ENCODE results near the gene FZR1.
A peak's percentile ranks its signal among the peaks of the same experiment; 100 is the strongest.
"Not testable (repeated sequence)": the region's sequence is repeated elsewhere in the genome, so short reads cannot be mapped to it uniquely, and the experiment has no call there.

Gene FZR1

DNA sequence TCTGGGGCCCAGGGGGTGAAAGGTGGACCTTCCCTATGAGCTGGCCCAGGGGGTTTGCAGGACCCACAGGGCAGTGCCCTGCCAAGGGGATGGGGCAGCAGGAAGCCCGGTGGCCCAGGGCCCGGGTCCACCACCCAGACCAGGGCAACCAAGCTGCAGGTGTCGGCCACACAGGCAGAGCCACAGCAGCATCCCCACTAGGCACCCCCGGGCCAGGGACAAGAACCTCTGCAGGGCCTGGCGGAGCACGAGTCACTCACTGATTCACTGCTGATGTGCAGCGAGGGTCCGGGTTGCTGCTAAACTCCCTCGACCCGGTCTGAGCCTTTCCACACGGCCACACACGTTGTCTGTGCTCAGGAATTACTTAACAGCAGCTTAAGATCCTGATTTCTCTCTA is 8.8 kb downstream of the FZR1 start:
- DNase-seq (ENCODE audit: low spot score): no peak

DNA sequence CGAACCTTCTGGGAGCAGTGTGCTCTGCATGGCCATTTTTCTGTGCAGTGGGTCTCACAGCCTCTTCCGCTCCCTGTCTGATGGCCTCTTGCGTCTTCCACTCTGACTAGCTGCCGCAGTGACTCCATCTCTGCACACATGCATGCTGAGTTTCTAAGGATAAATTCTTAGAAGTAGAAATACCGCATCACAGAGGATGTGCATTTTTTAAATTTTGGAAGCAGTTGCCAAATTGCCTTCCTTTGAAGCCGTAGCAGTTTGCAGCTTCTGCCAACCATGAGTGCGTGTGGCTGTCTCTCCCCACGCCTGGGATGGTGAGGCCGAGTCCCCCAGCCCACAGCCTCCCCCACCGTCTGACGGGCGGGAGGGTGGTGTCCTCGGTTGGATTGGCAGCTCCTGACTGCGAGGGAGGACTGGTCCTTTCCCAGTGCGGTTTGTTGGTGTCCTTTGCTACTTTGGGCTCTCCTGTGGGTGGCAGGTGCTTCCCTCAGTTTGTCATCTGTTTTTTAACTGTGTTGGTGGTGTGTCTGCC is 9.8 kb downstream of the FZR1 start:
- no peak for DNase-seq (ENCODE audit: low spot score)

DNA sequence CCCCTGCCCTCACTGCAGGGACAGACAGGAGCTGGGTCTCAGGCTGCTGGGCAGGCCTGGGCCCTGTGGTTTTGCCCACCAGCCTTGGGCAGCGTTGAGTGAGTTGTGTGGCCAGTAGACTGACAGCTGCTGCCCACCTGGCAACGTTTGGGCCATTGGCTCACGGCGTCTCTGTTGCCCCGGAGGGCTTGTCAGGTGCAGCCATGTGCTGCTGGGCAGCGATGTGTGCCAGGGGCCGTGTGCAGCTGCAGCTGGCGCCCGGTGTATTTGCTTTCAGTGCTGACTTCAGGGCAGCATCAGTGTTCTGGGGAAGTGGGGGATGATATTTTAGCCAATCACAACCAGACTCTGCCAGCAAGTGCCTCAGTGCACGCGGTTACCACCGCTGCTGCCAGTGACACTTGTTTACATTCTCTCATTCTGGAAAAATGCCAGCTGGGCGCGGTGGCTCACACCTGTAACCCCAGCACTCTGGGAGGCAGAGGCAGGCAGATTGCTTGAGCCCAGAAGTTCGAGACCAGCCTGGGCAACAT is 10.6 kb downstream of the FZR1 start:
- DNase-seq (ENCODE audit: low spot score): peak; percentile 81

DNA sequence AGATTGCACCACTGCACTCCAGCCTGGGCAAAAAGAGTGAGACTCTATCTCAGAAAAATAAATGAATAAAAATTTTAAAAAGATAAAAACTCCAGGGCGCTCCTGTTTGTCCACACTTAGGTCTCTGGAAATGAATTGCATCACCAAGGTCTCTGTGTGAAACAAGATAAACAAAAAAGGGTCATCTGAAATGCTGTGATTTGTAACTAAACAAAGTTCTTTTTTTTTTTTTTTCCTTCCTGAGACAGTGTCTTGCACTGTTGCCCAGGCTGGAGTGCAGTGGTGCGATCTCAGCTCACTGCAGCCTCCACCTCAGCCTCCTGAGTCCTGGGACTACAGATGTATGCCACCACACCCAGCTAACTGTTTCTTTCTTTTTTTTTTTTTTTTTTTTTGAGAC is 11.5 kb downstream of the FZR1 start:
- DNase-seq (ENCODE audit: low spot score): no peak

DNA sequence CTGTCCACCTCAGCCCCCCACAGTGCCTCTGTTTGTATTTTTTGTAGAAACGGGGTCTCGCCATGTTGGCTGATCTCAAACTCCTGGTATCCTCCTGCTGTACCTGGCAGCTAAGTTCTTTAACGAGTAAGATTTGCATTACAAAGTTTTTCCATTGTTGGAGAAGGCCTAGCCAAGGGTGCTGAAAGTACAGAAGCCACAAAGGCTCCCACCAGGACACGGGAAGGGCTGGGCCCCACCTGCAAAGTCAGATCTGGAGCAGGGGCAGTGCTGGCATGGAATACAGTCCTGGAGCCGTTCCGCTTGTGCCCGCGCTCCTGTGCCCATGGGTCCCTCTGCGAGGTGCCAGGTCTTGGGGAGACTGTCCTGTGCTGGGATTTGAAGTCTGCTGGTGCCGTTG is 12.1 kb downstream of the FZR1 start:
- DNase-seq (ENCODE audit: low spot score): no peak

DNA sequence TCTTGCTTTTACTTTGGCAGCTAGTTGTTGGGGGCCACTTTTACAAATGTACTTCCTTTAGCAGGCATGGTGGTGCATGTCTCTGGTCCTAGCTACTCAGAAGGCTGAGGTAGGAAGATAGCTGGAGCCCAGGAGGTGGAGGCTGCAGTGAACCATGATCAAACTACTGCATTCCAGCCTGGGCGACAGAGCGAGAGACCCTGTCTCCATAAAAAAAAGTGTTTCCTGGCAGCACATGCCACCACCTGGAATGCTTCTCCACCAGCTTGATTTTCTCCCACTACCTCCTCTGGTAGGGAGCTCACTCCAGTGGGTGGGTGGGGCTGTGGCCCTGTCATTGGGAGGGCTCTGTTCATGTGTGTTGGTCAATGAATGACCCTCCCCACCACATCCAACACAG is 12.5 kb downstream of the FZR1 start:
- no peak for DNase-seq (ENCODE audit: low spot score)

DNA sequence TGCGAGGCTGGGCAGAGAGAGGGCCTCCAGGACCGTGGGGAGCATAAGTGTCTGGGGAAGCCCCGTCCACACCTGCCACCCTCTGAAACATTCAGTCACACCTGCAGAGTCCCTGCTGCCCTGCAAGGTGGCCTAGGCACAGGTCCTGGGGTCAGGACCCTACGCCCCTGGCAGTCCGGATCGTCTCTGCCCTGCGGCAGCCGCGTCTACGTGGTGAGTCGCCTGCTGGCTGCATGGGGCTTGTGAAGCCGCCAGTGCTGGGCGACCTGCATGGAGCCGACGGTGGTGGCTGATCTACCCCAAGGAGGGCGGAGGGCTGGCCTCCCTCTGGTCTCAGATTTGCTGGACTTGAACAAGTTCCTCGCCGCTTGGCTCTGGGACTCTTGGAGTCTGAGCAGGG is 13.0 kb downstream of the FZR1 start:
- no peak for DNase-seq (ENCODE audit: low spot score)

DNA sequence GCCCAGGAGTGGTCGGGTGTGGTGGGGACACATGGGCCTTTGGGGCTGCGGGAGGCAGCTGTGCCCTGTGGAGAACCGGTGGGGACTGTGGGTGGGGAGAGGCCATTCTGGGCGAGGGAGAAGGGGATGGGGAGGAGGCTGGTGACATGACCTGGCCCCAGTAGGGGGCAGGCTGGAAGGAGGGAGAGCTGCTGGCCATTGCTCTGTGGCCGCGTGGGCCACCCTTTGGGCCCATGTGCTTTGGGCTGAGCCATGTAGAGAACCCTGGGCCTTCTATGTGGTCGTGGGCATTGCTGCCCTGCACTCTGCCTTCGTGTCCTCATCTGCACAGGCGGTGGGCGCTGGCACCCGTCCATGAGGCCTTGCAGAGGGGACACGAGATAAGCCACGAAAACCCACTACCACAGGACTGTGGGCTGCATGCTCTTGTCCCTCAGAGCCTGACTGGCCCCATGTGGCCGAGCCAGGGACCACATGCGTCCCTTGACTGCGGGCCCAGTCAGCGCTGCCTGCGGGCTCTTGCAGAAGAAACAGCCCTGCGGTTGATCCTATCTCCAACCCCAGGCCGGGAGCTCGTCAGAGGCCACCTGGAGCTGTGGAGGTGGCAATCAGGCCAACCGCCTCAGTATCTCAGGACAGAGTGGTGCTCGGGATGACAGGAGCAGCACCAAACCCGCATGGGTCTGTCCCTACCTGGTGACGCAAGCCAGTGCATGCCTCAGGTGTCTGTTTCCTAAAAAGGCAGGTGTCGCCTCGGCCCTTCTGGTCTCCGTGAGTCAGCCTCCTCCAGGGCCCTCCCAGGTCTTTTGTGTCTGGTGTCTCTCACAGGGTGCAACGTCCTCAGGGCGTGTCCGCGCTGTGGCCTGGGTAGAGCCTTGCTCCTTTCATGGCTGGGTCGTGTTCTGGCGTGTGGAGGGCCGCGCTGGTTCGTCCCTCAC is 14.3 kb downstream of the FZR1 start:
- peak; percentile 51 for DNase-seq (ENCODE audit: low spot score)

DNA sequence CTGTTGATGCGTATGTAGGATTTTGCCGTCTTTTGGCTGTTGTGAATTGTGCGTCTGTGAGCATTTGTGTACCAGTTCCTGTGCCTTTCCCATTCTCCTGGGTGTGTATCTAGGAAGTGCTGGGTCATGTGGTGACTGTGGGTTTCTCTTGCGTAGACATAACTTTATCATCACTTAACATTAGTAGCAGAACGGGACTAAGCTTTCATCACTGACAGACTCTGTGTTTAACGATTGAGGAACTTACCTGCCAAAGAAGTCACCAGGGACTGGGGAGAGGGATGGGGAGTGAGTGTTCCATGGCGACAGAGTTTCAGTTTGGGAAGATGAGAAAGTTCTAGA is 15.0 kb downstream of the FZR1 start:
- DNase-seq (ENCODE audit: low spot score): peak; percentile 75

DNA sequence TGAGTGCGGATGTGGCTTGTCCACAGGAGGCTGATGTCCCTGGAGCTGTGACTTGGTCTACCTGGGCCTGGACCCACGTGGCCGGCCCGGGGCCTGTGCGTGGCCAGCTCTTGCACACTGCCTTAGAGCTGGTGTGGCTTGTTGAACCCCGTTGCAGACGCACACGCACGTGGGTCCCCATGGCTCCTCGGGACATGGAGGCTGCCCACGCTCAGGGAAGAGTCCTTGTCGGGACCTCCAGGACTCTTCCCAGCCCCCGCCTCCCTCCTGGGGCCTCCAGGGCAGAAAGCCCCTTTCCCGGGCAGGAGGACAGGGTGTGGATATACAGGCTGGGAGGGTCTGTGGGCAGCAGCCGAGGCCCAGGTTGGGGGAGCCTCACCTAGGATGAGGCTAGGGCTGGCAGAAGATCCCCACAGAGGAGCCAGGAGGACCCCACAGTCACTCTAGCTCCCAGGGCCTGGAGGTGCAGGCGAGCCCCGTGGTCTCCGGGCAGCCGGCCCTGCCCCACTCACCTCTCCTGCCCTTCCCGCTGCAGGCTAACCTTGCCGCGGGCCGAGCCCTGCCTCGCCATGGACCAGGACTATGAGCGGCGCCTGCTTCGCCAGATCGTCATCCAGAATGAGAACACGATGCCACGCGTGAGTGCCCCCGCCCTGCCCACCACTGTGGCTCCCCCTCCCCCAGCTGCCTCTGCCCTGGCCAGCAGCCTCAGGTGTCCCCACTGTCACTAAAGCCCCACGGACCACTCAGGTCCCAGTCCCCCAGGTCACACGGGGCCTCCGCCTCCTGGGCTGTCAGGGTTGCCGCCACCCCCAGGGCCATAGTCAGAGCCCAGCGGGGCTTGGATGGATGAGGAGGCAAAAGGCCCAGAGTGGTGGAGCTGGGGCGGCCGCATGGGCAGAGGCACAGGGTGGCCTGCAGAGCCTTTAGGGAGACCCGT is 16.6 kb downstream of the FZR1 start:
- DNase-seq (ENCODE audit: low spot score): no peak

DNA sequence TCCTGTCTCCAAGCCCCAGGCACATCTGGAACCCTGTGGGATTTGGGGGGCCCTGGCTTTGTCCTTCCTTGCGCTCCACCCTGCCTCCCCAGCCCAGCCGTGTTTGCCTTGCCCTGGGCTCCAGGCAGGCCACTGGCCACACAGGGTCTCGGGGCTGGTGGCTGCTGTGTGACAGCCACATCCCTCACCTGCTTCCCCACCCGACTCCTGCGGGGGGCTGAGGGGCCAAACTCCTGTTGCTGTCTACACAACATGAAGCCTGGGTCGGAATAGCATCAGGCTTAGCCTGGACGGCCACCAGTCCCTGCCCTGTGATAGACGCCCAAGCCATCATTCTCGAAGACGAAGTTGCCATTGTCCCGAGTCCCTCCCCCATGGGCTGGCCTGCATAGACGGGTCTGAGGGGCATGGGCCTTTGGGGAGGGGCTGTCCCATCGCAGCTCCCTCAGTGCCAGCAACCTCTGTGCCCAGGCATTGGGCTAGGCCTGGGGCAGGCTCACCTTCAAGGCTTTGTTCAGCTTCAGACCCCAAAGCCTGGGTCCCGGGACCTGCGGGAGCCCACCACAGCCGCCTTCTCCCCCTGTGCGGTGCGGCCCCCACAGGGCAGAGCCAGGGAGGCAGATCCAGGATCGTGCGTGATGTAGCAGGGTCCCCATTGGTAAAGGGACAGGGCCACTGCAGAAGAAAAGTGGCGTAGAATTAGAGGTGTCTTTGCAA is 17.4 kb downstream of the FZR1 start:
- no peak for DNase-seq (ENCODE audit: low spot score)

DNA sequence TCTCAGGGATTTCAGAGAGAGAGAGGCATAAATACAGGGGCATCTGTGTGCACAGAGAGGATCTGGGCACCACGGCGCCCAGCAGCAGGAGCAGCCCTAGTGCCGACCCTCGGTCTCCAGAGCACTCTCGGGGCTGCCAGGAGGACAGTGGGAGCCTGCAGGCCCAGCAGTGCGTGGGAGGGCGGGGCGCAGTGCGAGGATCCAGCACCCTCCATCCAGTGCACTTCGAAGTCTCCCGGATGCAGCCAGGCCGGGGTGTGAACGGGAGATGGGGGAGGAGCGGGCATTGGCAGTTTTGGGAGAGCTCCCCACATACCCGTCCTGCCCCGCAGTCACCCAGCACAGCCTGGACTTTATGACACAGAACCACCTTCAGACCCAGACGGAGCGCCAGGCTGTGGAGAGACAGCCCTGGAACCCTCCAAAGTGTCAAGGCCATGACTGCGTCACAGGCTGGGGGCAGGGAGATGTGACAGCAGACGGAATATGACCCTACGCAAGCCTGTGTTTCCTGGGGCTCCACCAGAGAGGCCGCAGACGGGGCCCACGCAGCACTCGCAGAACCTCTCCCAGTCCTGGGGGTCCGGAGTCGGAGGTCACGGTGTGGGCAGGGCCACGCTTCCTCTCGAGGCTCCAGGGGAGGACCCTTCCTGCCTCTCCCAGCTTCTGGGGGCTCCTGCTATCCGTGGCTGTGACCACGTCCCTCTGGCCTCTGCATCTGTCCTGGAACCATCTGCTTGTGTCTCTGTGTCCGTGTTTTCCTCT is 18.1 kb downstream of the FZR1 start:
- no peak for DNase-seq (ENCODE audit: low spot score)

DNA sequence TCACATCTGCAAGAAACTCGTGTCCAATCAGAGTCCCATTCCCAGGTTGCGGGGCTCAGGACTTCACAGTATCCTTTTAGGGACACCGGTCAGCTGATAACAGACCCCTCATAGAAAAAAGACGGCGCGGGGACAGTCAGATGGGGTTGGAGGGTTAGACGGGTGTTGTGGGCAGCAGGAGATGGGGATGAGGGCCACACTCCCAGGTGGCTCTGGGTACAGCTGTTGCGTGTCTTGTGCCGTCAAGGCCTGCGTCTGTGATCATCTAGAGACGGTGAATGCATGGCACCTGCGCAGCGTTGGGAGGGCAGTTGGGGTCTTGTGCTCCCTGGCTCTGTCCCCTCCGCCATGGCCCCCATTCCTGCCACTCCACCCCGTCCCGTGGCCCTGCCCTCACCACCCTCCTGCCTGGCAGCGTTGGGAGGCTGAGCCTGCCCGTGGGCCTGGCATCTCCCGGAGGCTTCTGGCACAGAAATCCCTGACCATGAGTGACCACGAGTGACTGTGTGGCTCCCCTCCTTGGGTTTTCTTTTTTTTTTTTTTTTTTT is 18.9 kb downstream of the FZR1 start:
- no peak for DNase-seq (ENCODE audit: low spot score)

DNA sequence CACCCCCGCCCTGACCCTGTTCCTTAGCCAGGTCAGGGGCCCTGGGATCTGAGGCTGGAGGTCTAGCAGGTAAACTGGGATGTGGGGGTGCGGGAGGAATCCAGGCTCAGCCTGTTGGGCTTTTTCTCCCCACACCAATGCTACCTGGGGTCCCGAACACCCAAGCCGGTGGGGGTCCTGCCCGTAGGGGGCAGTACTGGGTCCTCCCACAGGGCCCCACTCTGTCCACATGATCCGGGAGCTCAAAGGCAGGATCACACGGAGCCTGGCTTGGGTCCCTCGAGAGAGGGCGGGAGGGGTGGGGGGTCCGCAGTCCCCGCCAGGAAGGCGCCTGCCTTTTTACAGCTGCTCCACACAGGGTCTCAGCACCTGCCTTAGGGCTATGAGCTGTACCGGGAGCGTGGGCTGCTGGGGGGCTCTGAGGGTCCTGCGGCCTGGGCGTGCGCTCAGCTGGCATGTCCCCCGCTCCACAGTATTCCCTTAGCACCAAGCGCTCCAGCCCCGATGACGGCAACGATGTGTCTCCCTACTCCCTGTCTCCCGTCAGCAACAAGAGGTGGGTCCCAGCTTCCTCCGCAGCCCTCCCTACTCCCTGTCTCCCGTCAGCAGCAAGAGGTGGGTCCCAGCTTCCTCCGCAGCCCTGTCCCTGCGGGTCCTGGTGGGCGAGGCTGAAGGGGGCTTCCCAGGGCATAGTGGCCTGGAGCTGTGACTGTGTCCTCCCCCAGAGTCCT is 20.6 kb downstream of the FZR1 start:
- no peak for DNase-seq (ENCODE audit: low spot score)

DNA sequence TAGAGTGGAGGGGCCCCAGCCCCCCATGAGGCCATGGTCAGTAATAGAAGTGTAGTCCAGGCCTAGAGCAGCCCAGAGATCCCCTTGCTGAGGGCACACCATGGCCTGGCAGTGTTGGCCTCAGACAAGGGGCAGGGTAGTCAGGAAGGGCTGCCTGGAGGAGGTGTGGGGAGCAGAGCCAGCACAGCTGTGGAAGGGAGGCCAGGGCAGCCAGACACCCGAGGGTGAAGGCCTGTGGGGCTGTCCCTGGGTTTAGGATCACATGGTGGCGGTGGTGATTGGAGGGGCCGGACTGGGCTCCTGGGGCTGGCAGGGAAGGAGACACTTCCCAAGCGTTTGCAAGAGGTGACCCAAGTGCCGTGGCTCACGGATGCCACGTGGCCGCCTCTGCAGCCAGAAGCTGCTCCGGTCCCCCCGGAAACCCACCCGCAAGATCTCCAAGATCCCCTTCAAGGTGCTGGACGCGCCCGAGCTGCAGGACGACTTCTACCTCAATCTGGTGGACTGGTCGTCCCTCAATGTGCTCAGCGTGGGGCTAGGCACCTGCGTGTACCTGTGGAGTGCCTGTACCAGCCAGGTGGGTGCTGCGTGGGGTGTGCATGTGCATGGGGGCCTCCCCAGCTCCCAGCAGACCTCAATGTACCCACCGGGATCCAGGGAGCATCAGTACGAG is 21.3 kb downstream of the FZR1 start:
- no peak for DNase-seq (ENCODE audit: low spot score)

DNA sequence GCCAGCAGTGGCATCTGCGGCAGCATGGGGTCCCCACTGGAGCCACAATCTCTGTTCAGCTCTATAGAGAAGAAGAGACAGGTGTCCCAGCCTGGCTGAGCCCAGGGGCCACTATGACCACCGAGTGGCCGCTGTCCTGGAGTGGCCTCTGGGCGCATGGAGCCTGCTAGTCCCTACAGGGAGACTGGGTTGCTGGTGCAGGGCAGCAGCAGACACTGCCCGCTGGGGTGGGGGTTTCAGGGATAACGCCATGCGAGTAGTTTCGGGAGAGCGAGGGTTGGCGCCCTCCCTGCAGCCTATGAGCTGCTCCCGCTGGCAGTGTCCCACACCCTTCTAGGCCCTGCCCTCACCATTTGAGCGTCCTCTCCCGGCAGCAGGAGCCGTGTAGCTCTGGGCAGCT is 22.0 kb downstream of the FZR1 start:
- no peak for DNase-seq (ENCODE audit: low spot score)

DNA sequence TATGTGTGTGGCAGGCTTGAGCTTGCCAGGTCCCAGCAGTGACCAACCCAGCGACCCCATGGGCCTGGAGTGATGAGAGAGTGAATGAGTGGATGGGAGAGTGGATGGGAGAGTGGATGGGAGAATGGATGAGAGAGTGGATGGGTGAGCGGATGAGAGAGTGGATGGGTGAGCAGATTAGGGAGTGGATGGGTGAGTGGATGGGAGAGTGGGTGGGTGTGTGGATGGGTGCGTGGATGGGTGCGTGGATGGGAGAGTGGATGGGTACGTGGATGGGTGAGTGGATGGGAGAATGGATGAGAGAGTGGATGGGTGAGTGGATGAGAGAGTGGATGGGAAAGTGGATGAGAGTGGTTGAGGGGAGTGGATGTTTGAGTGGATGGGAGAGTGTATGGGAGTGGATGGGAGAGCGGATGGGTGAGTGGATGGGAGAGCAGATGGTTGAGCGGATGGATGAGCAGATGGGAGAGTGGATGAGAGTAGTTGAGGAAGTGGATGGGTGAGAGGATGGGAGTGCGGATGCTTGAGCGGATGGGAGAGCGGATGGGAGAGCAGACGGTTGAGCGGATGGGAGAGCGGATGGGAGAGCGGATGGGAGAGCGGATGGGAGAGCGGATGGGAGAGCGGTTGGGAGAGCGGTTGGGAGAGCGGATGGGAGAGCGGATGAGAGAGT is 22.6 kb downstream of the FZR1 start:
- DNase-seq (ENCODE audit: low spot score): no peak

DNA sequence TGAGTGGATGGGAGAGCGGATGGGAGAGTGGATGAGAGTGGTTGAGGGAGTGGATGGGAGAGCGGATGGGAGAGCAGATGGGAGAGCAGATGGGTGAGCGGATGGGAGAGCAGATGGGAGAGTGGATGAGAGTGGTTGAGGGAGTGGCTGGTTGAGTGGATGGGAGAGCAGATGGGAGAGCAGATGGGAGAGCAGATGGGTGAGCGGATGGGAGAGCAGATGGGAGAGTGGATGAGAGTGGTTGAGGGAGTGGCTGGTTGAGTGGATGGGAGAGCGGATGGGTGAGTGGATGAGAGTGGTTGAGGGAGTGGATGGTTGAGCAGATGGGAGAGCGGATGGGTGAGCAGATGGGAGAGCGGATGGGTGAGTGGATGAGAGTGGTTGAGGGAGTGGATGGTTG is 23.2 kb downstream of the FZR1 start:
- DNase-seq (ENCODE audit: low spot score): not testable (repeated sequence)

DNA sequence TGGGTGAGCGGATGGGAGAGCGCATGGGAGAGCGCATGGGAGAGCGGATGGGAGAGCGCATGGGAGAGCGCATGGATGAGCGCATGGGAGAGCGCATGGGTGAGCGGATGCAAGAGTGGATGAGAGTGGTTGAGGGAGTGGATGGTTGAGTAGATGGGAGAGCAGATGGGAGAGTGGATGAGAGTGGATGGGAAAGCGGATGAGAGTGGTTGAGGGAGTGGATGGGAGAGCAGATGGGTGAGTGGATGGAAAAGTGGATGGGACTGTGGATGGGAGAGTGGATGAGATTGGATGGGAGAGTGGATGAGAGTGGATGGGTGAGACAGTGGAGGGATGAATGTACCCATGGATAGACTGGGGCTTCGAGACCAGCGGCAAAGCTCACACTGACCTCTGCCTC is 24.3 kb downstream of the FZR1 start:
- no peak for DNase-seq (ENCODE audit: low spot score)

Measured in hematopoietic multipotent progenitor cell treated with erythropoietin and hydrocortisone succinate and interleukin-3 and kit ligand, for 17 days (in vitro differentiated cells).